ENCODE measurements around the gene ILDR2.

DNA sequence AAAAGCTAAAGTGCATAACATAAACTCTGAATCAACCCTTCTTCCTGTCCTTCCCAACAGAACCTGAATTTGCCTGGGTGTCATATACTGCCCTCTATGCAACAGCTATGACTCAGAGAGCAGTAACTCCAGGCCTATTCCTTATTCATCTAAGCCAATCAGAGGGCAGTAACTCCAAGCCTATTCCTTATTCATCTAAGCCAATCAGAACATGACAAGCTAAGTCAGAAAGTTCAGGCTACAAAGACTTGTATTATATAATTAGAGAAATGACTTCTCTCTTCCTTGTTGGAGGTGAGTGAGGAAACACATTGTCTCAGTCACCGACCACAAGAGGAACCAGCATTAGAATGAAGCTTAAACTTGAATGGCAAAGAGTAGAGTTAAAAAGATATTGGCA, 73.1 kb downstream of the ILDR2 start:
- TF ChIP-seq, protein P1, sequence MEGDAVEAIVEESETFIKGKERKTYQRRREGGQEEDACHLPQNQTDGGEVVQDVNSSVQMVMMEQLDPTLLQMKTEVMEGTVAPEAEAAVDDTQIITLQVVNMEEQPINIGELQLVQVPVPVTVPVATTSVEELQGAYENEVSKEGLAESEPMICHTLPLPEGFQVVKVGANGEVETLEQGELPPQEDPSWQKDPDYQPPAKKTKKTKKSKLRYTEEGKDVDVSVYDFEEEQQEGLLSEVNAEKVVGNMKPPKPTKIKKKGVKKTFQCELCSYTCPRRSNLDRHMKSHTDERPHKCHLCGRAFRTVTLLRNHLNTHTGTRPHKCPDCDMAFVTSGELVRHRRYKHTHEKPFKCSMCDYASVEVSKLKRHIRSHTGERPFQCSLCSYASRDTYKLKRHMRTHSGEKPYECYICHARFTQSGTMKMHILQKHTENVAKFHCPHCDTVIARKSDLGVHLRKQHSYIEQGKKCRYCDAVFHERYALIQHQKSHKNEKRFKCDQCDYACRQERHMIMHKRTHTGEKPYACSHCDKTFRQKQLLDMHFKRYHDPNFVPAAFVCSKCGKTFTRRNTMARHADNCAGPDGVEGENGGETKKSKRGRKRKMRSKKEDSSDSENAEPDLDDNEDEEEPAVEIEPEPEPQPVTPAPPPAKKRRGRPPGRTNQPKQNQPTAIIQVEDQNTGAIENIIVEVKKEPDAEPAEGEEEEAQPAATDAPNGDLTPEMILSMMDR (IDR thresholded peaks at IDR 0.05), result no peak
- TF ChIP-seq POLR2A (IDR thresholded peaks at IDR 0.05), result no peak

All from adrenal gland (tissue), 5 donors.